Brain pericyte (primary cell): ENCODE results near the gene PTPRM.
A peak's percentile ranks its signal among the peaks of the same experiment; 100 is the strongest.
"Not testable (repeated sequence)": the region's sequence is repeated elsewhere in the genome, so short reads cannot be mapped to it uniquely, and the experiment has no call there.

Source experiments
- DNase-seq: peaks from one replicate; pipeline ENCODE4 v3.0.0-alpha.2; 2012; ENCODE audit warnings: low read depth, low spot score

Gene PTPRM

GRCh38 chr18:7941533-7941932, 374.4 kb downstream of the PTPRM start:
- DNase-seq = no peak

GRCh38 chr18:7945882-7946281, 378.8 kb downstream of the PTPRM start:
- peak; percentile 77 for DNase-seq

- DNase-seq = peak; percentile 66
These were observed 379.7 kb downstream of the PTPRM start for GRCh38 chr18:7946734-7947377.

GRCh38 chr18:7950380-7951136, 383.4 kb downstream of the PTPRM start:
- DNase-seq = no peak

- no peak for DNase-seq
These were observed 386.2 kb downstream of the PTPRM start for GRCh38 chr18:7953095-7953958.

- no peak for DNase-seq
These were observed 387.1 kb downstream of the PTPRM start for GRCh38 chr18:7954238-7954637.

- DNase-seq = no peak
These were observed 388.1 kb downstream of the PTPRM start for GRCh38 chr18:7955175-7955574.

GRCh38 chr18:7957297-7957696, 390.2 kb downstream of the PTPRM start:
- DNase-seq = no peak

- no peak for DNase-seq
These were observed 391.2 kb downstream of the PTPRM start for GRCh38 chr18:7958081-7958896.

- no peak for DNase-seq
These were observed 391.7 kb downstream of the PTPRM start for GRCh38 chr18:7958897-7959146.

GRCh38 chr18:7966682-7967081, 399.6 kb downstream of the PTPRM start:
- not testable (repeated sequence) for DNase-seq

GRCh38 chr18:7974200-7974874, 407.2 kb downstream of the PTPRM start:
- DNase-seq = no peak

GRCh38 chr18:7977897-7978296, 410.8 kb downstream of the PTPRM start:
- no peak for DNase-seq

- no peak for DNase-seq
These were observed 411.7 kb downstream of the PTPRM start for GRCh38 chr18:7978834-7979233.

- DNase-seq = no peak
These were observed 412.6 kb downstream of the PTPRM start for GRCh38 chr18:7979714-7980113.

GRCh38 chr18:7980136-7980535, 413.0 kb downstream of the PTPRM start:
- DNase-seq = no peak

GRCh38 chr18:7980656-7981055, 413.5 kb downstream of the PTPRM start:
- no peak for DNase-seq

GRCh38 chr18:7982216-7982615, 415.1 kb downstream of the PTPRM start:
- no peak for DNase-seq

GRCh38 chr18:7987284-7987976, 420.3 kb downstream of the PTPRM start:
- peak; percentile 31 for DNase-seq

GRCh38 chr18:7990670-7991069, 423.6 kb downstream of the PTPRM start:
- no peak for DNase-seq
